Activated naive CD4-positive, alpha-beta T cell treated with anti-CD3 and anti-CD28 coated beads, Interleukin-2, amount 50 U/mL, for 24 hours (primary cell): ENCODE results near the gene PTCHD1.

ENCODE experiments used
- H3K27ac Mint-ChIP-seq: one replicate; pipeline ENCODE4 v1.8.0; 2021; ENCODE audit warnings: mild to moderate bottlenecking, mixed read lengths
- H3K27me3 Mint-ChIP-seq: one replicate; pipeline ENCODE4 v1.8.0; 2021; ENCODE audit warnings: mixed read lengths
- H3K36me3 Mint-ChIP-seq: one replicate; pipeline ENCODE4 v1.8.0; 2021; ENCODE audit warnings: mixed read lengths
- H3K4me1 Mint-ChIP-seq: one replicate; pipeline ENCODE4 v1.8.0; 2021; ENCODE audit warnings: mixed read lengths
- H3K4me3 Mint-ChIP-seq: one replicate; pipeline ENCODE4 v1.8.0; 2021; ENCODE audit warnings: mild to moderate bottlenecking, mixed read lengths
- H3K9me3 Mint-ChIP-seq: one replicate; pipeline ENCODE4 v1.8.0; 2021; ENCODE audit warnings: mixed read lengths

The PTCHD1 gene

GRCh38 chrX:23334848-23335599 is at the start of gene PTCHD1:
PTCHD1 (plus strand) TSS chrX:23334849; CDS start chrX:23334876, 27 bp downstream.
- H3K27me3 Mint-ChIP-seq: peaks cover 26% of the 10 kb centered on the region

GRCh38 chrX:23286731-23287130 is 47.9 kb upstream of the PTCHD1 start:
- Mint-ChIP-seq H3K27me3 (no peaks in the 10 kb centered on the region), H3K36me3 (no peaks in the 10 kb centered on the region), H3K9me3 (no peaks in the 10 kb centered on the region), H3K4me1 (no peaks in the 10 kb centered on the region), H3K4me3 (no peak overlapping the region), H3K27ac (no peak overlapping the region)

More at GRCh38 chrX:23334848-23335599, at the start of gene PTCHD1:
- H3K36me3 Mint-ChIP-seq: no peaks in the 10 kb centered on the region
- no peaks in the 10 kb centered on the region for H3K9me3 Mint-ChIP-seq
- peaks cover 6% of the 10 kb centered on the region for H3K4me1 Mint-ChIP-seq
- H3K27ac Mint-ChIP-seq: no peak within 1 kb of the TSS
- peak within 1 kb of the TSS; percentile 19 for H3K4me3 Mint-ChIP-seq

GRCh38 chrX:23287191-23287725 is 47.4 kb upstream of the PTCHD1 start:
- no peaks in the 10 kb centered on the region for H3K27me3 Mint-ChIP-seq
- H3K9me3 Mint-ChIP-seq: no peaks in the 10 kb centered on the region
- no peak overlapping the region for H3K4me3 Mint-ChIP-seq
- no peaks in the 10 kb centered on the region for H3K36me3 Mint-ChIP-seq
- no peaks in the 10 kb centered on the region for H3K4me1 Mint-ChIP-seq
- no peak overlapping the region for H3K27ac Mint-ChIP-seq

GRCh38 chrX:23292354-23292987 is 42.2 kb upstream of the PTCHD1 start:
- Mint-ChIP-seq H3K27me3 (no peaks in the 10 kb centered on the region), H3K27ac (no peak overlapping the region), H3K9me3 (no peaks in the 10 kb centered on the region), H3K4me1 (no peaks in the 10 kb centered on the region), H3K36me3 (no peaks in the 10 kb centered on the region), H3K4me3 (no peak overlapping the region)

- Mint-ChIP-seq H3K36me3 (no peaks in the 10 kb centered on the region), H3K9me3 (no peaks in the 10 kb centered on the region), H3K27ac (no peak overlapping the region), H3K4me3 (no peak overlapping the region), H3K27me3 (no peaks in the 10 kb centered on the region), H3K4me1 (no peaks in the 10 kb centered on the region)
Observed at GRCh38 chrX:23292988-23293651, 41.5 kb upstream of the PTCHD1 start.

GRCh38 chrX:23304881-23305280 is 29.8 kb upstream of the PTCHD1 start:
- no peaks in the 10 kb centered on the region for H3K36me3 Mint-ChIP-seq
- H3K27ac Mint-ChIP-seq: no peak overlapping the region
- no peaks in the 10 kb centered on the region for H3K4me1 Mint-ChIP-seq

GRCh38 chrX:23311731-23312130 is 22.9 kb upstream of the PTCHD1 start:
- H3K27ac Mint-ChIP-seq: no peak overlapping the region
- H3K4me3 Mint-ChIP-seq: no peak overlapping the region
- H3K36me3 Mint-ChIP-seq: no peaks in the 10 kb centered on the region
- H3K4me1 Mint-ChIP-seq: no peaks in the 10 kb centered on the region
- H3K9me3 Mint-ChIP-seq: no peaks in the 10 kb centered on the region
- H3K27me3 Mint-ChIP-seq: no peaks in the 10 kb centered on the region

More at GRCh38 chrX:23304881-23305280, 29.8 kb upstream of the PTCHD1 start:
- no peaks in the 10 kb centered on the region for H3K27me3 Mint-ChIP-seq
- H3K9me3 Mint-ChIP-seq: no peaks in the 10 kb centered on the region
- H3K4me3 Mint-ChIP-seq: no peak overlapping the region

- no peak overlapping the region for H3K4me3 Mint-ChIP-seq
- no peaks in the 10 kb centered on the region for H3K4me1 Mint-ChIP-seq
- no peaks in the 10 kb centered on the region for H3K27me3 Mint-ChIP-seq
- no peaks in the 10 kb centered on the region for H3K36me3 Mint-ChIP-seq
- no peaks in the 10 kb centered on the region for H3K9me3 Mint-ChIP-seq
- H3K27ac Mint-ChIP-seq: no peak overlapping the region
Observed at GRCh38 chrX:23312136-23312535, 22.5 kb upstream of the PTCHD1 start.

- Mint-ChIP-seq H3K4me3 (no peak overlapping the region), H3K4me1 (no peaks in the 10 kb centered on the region), H3K27ac (no peak overlapping the region)
Observed at GRCh38 chrX:23317799-23318724, 16.6 kb upstream of the PTCHD1 start.

GRCh38 chrX:23327104-23327503 is 7.5 kb upstream of the PTCHD1 start:
- peaks cover under 1% of the 10 kb centered on the region for H3K4me1 Mint-ChIP-seq
- peaks cover 8% of the 10 kb centered on the region for H3K27me3 Mint-ChIP-seq
- no peaks in the 10 kb centered on the region for H3K9me3 Mint-ChIP-seq
- no peak overlapping the region for H3K27ac Mint-ChIP-seq
- no peak overlapping the region for H3K4me3 Mint-ChIP-seq
- no peaks in the 10 kb centered on the region for H3K36me3 Mint-ChIP-seq

More at GRCh38 chrX:23317799-23318724, 16.6 kb upstream of the PTCHD1 start:
- H3K36me3 Mint-ChIP-seq: no peaks in the 10 kb centered on the region
- no peaks in the 10 kb centered on the region for H3K9me3 Mint-ChIP-seq
- no peaks in the 10 kb centered on the region for H3K27me3 Mint-ChIP-seq

- Mint-ChIP-seq H3K27ac (no peak overlapping the region), H3K9me3 (no peaks in the 10 kb centered on the region), H3K36me3 (no peaks in the 10 kb centered on the region), H3K4me1 (peaks cover 6% of the 10 kb centered on the region), H3K27me3 (peaks cover 24% of the 10 kb centered on the region), H3K4me3 (no peak overlapping the region)
Observed at GRCh38 chrX:23331701-23332100, 2.9 kb upstream of the PTCHD1 start.

- Mint-ChIP-seq H3K27me3 (peaks cover 24% of the 10 kb centered on the region), H3K36me3 (no peaks in the 10 kb centered on the region), H3K4me3 (peak overlapping the region; percentile 30), H3K4me1 (peaks cover 6% of the 10 kb centered on the region), H3K27ac (no peak overlapping the region), H3K9me3 (no peaks in the 10 kb centered on the region)
Observed at GRCh38 chrX:23332101-23332887, 2.4 kb upstream of the PTCHD1 start.

- Mint-ChIP-seq H3K36me3 (no peaks in the 10 kb centered on the region), H3K9me3 (no peaks in the 10 kb centered on the region), H3K4me3 (no peak overlapping the region), H3K27ac (no peak overlapping the region), H3K4me1 (peaks cover 6% of the 10 kb centered on the region), H3K27me3 (peaks cover 27% of the 10 kb centered on the region)
Observed at GRCh38 chrX:23332888-23333821, 1.5 kb upstream of the PTCHD1 start.
